Measurements from ENCODE around the gene HEPACAM2. TPM values are rescaled to one million over a fixed set of nuclear protein-coding genes. Genes with fewer than 3 reads are reported as not detected.

Gene HEPACAM2
- total RNA-seq, 1 experiment from 2014 or later, result 2.3 TPM

DNA sequence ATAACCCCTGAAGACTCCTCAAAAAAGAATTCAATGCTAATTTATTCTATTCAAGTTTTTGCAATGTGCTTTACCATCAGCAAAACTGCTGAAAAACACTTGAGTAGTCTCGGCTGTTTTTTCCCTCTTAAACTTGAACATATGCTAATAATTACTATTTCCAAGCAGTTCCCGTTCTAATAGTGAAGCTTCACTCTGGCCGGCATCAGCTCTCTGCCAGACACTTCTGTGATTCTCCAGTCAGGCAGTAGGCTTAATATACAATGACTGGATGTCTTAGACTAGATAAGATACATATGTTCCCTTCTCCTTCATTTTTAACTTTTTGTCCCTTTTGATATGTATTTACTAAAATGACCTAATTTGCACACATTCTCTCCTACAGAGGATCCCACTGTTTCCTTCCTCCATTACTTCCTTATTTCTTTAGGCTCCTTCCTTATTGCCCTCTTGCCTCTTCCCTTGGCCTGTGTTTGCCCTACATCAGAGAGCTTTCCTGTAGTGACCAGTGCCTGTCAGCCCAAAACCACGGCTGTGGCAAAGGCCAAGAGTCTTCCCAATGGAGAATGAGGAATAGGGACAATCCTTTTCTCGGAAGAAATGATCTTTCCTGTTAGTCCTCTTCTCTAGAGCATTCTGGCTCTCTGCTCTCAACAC is 23.5 kb downstream of the HEPACAM2 start:
- no peak for DNase-seq (ENCODE audit: low spot score)

GRCh38 chr7:93198472-93198871 is 27.8 kb downstream of the HEPACAM2 start:
- no peak for DNase-seq (ENCODE audit: low spot score)

GRCh38 chr7:93196336-93196735 is 29.9 kb downstream of the HEPACAM2 start:
- DNase-seq (ENCODE audit: low spot score), result no peak

GRCh38 chr7:93194386-93194785 is 31.9 kb downstream of the HEPACAM2 start:
- no peak for DNase-seq (ENCODE audit: low spot score)

- no peak for DNase-seq (ENCODE audit: low spot score)
Observed at GRCh38 chr7:93188870-93189634, 37.2 kb downstream of the HEPACAM2 start.

- DNase-seq (ENCODE audit: low spot score), result no peak
Observed at GRCh38 chr7:93185303-93186027, 40.8 kb downstream of the HEPACAM2 start.

GRCh38 chr7:93179173-93179572 is 47.1 kb downstream of the HEPACAM2 start:
- DNase-seq (ENCODE audit: low spot score), result no peak

GRCh38 chr7:93178213-93178612 is 48.1 kb downstream of the HEPACAM2 start:
- DNase-seq (ENCODE audit: low spot score), result peak; percentile 26

DNA sequence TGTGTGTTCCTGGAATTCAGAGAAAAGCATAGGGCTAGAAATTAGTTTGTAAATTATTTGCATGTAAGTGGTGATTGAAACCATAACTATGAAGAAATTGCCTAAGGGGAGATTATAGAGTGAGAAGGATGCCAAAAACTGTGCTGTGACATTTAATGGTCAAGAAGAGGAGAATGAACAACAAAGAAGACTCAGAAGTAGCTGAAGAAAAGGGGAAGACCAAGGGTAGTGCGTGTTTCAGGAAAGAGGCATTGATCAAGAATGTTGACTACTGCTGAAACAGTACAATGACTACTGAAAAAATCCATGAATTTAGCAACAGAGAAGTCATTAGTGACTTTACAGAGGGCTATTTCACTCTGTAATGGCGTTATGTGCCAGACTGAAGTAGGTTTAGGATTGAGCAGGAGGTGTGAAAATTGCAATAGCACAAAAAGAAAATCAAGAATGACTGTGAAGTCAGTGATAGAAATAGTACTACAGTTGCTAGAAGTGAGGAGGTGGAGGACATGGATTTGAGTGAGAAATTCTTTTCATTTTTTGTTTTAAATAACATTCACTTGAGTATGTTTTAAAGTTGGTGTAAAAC is 49.2 kb downstream of the HEPACAM2 start:
- no peak for DNase-seq (ENCODE audit: low spot score)

GRCh38 chr7:93175219-93175618 is 51.0 kb downstream of the HEPACAM2 start:
- no peak for DNase-seq (ENCODE audit: low spot score)

GRCh38 chr7:93172683-93173082 is 53.6 kb downstream of the HEPACAM2 start:
- DNase-seq (ENCODE audit: low spot score), result no peak

- DNase-seq (ENCODE audit: low spot score), result no peak
Observed at GRCh38 chr7:93171606-93172226, 54.6 kb downstream of the HEPACAM2 start.

GRCh38 chr7:93165447-93165846 is 60.8 kb downstream of the HEPACAM2 start:
- no peak for DNase-seq (ENCODE audit: low spot score)

- no peak for DNase-seq (ENCODE audit: low spot score)
Observed at GRCh38 chr7:93164766-93165165, 61.5 kb downstream of the HEPACAM2 start.

- no peak for DNase-seq (ENCODE audit: low spot score)
Observed at GRCh38 chr7:93161181-93161762, 65.0 kb downstream of the HEPACAM2 start.

GRCh38 chr7:93160410-93160809 is 65.9 kb downstream of the HEPACAM2 start:
- DNase-seq (ENCODE audit: low spot score), result peak; percentile 44

GRCh38 chr7:93159490-93159889 is 66.8 kb downstream of the HEPACAM2 start:
- DNase-seq (ENCODE audit: low spot score), result no peak

GRCh38 chr7:93156884-93157283 is 69.4 kb downstream of the HEPACAM2 start:
- DNase-seq (ENCODE audit: low spot score), result no peak

DNA sequence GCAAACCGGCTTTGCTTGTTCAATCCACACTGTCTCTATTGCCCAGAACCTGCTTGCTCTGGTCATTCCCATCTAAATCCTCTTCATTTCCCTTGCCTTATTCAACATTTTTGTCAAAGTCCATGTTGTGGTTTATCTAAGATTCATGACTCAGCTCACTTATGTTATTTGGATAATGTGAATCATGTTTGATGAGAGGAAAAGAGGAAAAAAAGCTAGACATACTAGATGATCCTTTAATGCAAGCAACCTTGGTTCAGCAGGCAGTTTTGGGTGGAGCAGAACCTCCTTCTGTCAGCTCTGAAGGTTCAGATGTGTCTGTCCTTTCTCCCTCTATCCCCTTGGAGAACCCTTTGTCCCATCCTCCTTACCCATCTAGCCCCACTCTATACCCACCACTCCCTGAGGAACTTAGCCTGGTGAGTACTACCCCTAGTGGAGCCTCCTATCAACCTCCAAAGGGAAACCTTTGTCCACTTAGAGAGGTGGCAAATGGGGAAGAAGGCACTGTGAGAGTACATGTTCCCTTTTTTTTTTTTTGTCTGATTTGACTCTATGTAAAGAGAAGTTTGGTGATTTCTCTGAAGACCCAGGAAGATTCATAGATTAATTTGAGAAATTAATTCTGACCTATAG is 76.0 kb downstream of the HEPACAM2 start:
- peak; percentile 31 for DNase-seq (ENCODE audit: low spot score)

DNA sequence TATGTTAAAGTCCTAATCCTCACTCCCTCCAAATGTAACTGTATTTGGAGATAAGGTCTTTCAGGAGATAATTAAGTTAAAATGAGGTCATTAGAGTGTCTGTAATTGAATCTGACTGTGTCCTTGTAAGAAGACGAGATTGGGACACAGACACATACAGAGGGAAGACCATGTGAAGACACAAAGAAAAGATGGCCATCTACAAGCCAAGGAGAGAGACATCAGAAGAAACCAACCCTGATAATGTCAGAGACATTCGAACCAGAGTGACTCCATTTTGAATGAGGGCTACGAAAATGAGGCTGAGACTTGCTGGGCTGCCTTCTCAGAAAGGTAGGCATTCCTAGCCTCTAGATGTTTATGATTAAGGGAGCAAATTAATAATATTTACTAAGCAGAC is 77.5 kb downstream of the HEPACAM2 start:
- DNase-seq (ENCODE audit: low spot score), result no peak

DNA sequence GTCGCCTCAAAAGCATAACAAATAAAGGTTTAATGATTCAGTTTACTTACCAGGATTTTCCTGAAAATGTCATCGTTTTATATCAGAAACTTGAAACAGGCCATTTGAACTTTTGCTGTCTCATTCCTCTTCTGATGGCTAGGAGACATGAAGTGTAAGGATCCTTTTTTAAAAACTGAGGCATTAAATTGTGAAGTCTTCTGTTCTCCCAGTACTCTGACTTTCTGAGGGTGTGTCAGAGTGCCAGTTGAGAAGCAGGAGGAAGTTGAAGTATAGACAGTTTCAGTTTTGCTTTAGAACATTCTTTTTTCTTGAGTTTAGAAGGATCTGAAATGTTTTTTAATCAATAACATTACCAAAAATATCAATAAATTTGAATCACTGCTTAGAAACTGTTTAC is 78.1 kb downstream of the HEPACAM2 start, which contains the start of gene SAMD9L:
SAMD9L (minus strand) TSS at position 242 of the 400 bp plus-strand sequence. CDS start 12,414 bp downstream, outside the sequence.
- DNase-seq (ENCODE audit: low spot score), result no peak
